Testis (tissue), 2 donors: ENCODE results near the gene CECR2.

ENCODE experiments used
- POLR2A ChIP-seq: fragments of 450-650 bp; IDR thresholded peaks from one replicate; pipeline ENCODE4 v1.6.1; 2017; ENCODE audit warnings: antibody characterized with exemption, mild to moderate bottlenecking, moderate library complexity
- TF ChIP-seq, protein P1 (sequence below), 3 experiments: fragments of 450-650 bp in 2 of 3; fragments of 200-600 bp in 1 of 3; sonication (generic) in 1 of 3; IDR thresholded peaks; one replicate each; pipeline ENCODE4 v1.5.1; 2016 to 2019; ENCODE audit warnings: antibody characterized with exemption in 3 of 3, mild to moderate bottlenecking in 2 of 3, moderate library complexity in 1 of 3

GRCh38 chr22:17554814-17555213, 185.6 kb downstream of the CECR2 start:
- TF ChIP-seq, protein P1, sequence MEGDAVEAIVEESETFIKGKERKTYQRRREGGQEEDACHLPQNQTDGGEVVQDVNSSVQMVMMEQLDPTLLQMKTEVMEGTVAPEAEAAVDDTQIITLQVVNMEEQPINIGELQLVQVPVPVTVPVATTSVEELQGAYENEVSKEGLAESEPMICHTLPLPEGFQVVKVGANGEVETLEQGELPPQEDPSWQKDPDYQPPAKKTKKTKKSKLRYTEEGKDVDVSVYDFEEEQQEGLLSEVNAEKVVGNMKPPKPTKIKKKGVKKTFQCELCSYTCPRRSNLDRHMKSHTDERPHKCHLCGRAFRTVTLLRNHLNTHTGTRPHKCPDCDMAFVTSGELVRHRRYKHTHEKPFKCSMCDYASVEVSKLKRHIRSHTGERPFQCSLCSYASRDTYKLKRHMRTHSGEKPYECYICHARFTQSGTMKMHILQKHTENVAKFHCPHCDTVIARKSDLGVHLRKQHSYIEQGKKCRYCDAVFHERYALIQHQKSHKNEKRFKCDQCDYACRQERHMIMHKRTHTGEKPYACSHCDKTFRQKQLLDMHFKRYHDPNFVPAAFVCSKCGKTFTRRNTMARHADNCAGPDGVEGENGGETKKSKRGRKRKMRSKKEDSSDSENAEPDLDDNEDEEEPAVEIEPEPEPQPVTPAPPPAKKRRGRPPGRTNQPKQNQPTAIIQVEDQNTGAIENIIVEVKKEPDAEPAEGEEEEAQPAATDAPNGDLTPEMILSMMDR (IDR thresholded peaks at IDR 0.05) = no peak
- TF ChIP-seq POLR2A = no peak
